K562 (cell line): ENCODE results near the gene IGDCC3. TPM values are rescaled to one million over a fixed set of nuclear protein-coding genes. Genes with fewer than 3 reads are reported as not detected.

Source experiments
- CREM ChIP-seq: IDR thresholded peaks from 2 replicates; pipeline ENCODE4 v1.6.1; 2014; ENCODE audit warnings: antibody characterized with exemption, low read depth
- FOXA1 ChIP-seq: fragments of 450-650 bp; IDR thresholded peaks from 2 replicates; pipeline ENCODE4 v1.6.1; 2016; ENCODE audit warnings: mild to moderate bottlenecking, borderline replicate concordance
- MED1 ChIP-seq: sonication (generic); formaldehyde crosslinking; IDR thresholded peaks from 2 replicates; pipeline ENCODE4 v1.8.1; 2023; ENCODE audit warnings: missing genetic modification reagents, borderline replicate concordance
- NCOR1 ChIP-seq: fragments of 450-650 bp; IDR thresholded peaks from 2 replicates; pipeline ENCODE4 v1.6.1; 2016; ENCODE audit warnings: mild to moderate bottlenecking, moderate library complexity
- PML ChIP-seq: IDR thresholded peaks from 2 replicates; pipeline ENCODE4 v1.6.1; 2012; ENCODE audit warnings: low read length, inconsistent platforms
- SNIP1 ChIP-seq: fragments of 450-650 bp; IDR thresholded peaks from 2 replicates; pipeline ENCODE4 v1.7.1; 2017; ENCODE audit warnings: low read depth, mild to moderate bottlenecking
- STAG1 ChIP-seq: sonication (generic); formaldehyde crosslinking; IDR thresholded peaks from 2 replicates; pipeline ENCODE4 v1.5.0; 2020; ENCODE audit warnings: missing genetic modification reagents, borderline replicate concordance
- TBP ChIP-seq: optimal IDR thresholded peaks from 2 replicates; pipeline ENCODE3; 2011; ENCODE audit warnings: low read depth, low read length, improper control_type of control experiment
- ZEB2 ChIP-seq: fragments of 450-650 bp; IDR thresholded peaks from 2 replicates; pipeline ENCODE4 v1.6.1; 2016
- ZNF212 ChIP-seq: fragments of 450-650 bp; formaldehyde crosslinking; IDR thresholded peaks from 2 replicates; pipeline ENCODE4 v1.4.0; 2020; ENCODE audit warnings: mild to moderate bottlenecking
- ZNF785 ChIP-seq: fragments of 250-450 bp; sonication (Bioruptor Pico); IDR thresholded peaks from 2 replicates; pipeline ENCODE4 v1.4.0; 2020; ENCODE audit warnings: mild to moderate bottlenecking
- polyA plus RNA-seq, 8 experiments: library from polyadenylated mRNA; depleted of rRNA in 4 of 8; stranded (reverse) in 5 of 8; unstranded in 3 of 8; fragments of >200 nt; fragmentation: Nextera tagmentation in 2 of 8; fragmentation: Illumina TruSeq in 1 of 8; extraction: Ambion mirVana in 2 of 8; extraction: Trizol in 1 of 8; gene quantifications; 2 replicates each; pipeline versions ENCODE4 v1.2.1 to v1.2.3, GENCODE V29; 2011 to 2014; ENCODE audit warnings: inconsistent platforms in 1 of 8, missing spikeins in 1 of 8
- total RNA-seq, 7 experiments: library from RNA; depleted of rRNA in 6 of 7; stranded (reverse); fragments of >200 nt in 6 of 7; fragmentation: Illumina TruSeq in 2 of 7; extraction: Trizol in 2 of 7; gene quantifications; 2 replicates each; pipeline versions ENCODE4 v1.2.1 to v1.2.3, GENCODE V29; 2011 to 2021; ENCODE audit warnings: low replicate concordance in 1 of 7
- TF ChIP-seq, protein P1 (sequence below): sonication (generic); formaldehyde crosslinking; IDR thresholded peaks from 2 replicates; pipeline ENCODE4 v1.8.0; 2023; ENCODE audit warnings: missing genetic modification reagents, mild to moderate bottlenecking, borderline replicate concordance
- TF ChIP-seq, protein P2 (sequence below), 2 experiments: fragments of 450-650 bp; conservative IDR thresholded peaks; 2 replicates each; pipeline ENCODE4 v1.6.1; 2017; ENCODE audit warnings: mild to moderate bottlenecking in 2 of 2, moderate library complexity in 2 of 2
- TF ChIP-seq, protein P3 (sequence below), 2 experiments: fragments of 150-350 bp in 1 of 2; IDR thresholded peaks; 2 replicates each; pipeline ENCODE4 v1.6.1; 2012 to 2016; ENCODE audit warnings: low read depth in 2 of 2, low read length in 2 of 2, mild to moderate bottlenecking in 1 of 2, moderate library complexity in 1 of 2

IGDCC3 gene
- total and polyA plus RNA-seq, 9 of the 15 experiments (the other 6 are each of a cell fraction or from before 2014, with no cell fraction given), result not detected

DNA sequence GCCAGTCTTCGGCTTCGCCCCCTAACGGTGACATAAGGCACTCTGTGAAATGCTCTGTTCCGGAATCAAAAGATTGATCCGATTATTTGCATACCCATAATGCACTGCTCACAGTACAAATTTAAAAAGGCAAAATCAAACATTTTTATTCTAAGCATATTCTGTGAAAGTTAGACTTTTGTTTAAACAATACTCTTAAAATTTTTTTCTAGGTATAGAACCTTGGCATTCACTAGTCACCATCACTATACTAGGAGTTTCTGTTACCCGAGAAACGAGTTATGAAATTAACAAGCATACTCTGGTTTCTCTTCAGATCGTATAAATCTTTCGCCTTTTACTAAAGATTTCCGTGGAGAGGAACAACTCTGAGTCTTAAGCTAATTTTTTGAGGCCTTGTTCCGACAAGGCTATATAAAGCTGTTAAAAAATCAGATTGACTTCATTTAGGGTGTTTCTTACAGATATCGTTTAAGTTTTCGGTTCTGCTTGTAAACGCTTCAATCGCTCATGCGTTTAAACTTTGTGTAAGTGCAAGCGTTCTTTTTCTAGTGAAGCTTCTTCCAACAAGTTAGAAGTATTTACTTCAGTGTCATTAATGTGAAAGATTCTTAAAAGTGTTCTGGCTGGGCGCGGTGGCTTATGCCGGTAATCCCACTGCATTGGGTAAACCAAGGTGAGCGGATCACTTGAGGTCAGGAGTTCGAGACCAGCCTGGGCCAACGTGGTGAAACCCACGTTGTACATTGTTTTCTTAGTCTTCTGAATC, 73.2 kb downstream of the IGDCC3 start, which contains the start of gene RNU5B-1 (continued):
- TF ChIP-seq FOXA1 (no peak), STAG1 (CRISPR knock-in tag) (no peak), PML (peak; percentile 100), SNIP1 (peak; percentile 78), ZNF212 (CRISPR knock-in tag) (no peak; the same call in none of the 2 replicates), ZNF785 (CRISPR knock-in tag) (no peak), TBP (no peak), MED1 (CRISPR knock-in tag) (peak; percentile 91; the same call in 1 of the 2 replicates), ZEB2 (peak; percentile 67; the same call in 1 of the 2 replicates), CREM (no peak; the same call in none of the 2 replicates), NCOR1 (peak; percentile 97)
- TF ChIP-seq, protein P1, sequence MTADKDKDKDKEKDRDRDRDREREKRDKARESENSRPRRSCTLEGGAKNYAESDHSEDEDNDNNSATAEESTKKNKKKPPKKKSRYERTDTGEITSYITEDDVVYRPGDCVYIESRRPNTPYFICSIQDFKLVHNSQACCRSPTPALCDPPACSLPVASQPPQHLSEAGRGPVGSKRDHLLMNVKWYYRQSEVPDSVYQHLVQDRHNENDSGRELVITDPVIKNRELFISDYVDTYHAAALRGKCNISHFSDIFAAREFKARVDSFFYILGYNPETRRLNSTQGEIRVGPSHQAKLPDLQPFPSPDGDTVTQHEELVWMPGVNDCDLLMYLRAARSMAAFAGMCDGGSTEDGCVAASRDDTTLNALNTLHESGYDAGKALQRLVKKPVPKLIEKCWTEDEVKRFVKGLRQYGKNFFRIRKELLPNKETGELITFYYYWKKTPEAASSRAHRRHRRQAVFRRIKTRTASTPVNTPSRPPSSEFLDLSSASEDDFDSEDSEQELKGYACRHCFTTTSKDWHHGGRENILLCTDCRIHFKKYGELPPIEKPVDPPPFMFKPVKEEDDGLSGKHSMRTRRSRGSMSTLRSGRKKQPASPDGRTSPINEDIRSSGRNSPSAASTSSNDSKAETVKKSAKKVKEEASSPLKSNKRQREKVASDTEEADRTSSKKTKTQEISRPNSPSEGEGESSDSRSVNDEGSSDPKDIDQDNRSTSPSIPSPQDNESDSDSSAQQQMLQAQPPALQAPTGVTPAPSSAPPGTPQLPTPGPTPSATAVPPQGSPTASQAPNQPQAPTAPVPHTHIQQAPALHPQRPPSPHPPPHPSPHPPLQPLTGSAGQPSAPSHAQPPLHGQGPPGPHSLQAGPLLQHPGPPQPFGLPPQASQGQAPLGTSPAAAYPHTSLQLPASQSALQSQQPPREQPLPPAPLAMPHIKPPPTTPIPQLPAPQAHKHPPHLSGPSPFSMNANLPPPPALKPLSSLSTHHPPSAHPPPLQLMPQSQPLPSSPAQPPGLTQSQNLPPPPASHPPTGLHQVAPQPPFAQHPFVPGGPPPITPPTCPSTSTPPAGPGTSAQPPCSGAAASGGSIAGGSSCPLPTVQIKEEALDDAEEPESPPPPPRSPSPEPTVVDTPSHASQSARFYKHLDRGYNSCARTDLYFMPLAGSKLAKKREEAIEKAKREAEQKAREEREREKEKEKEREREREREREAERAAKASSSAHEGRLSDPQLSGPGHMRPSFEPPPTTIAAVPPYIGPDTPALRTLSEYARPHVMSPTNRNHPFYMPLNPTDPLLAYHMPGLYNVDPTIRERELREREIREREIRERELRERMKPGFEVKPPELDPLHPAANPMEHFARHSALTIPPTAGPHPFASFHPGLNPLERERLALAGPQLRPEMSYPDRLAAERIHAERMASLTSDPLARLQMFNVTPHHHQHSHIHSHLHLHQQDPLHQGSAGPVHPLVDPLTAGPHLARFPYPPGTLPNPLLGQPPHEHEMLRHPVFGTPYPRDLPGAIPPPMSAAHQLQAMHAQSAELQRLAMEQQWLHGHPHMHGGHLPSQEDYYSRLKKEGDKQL (CRISPR knock-in tag), result peak; percentile 68; the same call in 1 of the 2 replicates
- TF ChIP-seq, protein P2, sequence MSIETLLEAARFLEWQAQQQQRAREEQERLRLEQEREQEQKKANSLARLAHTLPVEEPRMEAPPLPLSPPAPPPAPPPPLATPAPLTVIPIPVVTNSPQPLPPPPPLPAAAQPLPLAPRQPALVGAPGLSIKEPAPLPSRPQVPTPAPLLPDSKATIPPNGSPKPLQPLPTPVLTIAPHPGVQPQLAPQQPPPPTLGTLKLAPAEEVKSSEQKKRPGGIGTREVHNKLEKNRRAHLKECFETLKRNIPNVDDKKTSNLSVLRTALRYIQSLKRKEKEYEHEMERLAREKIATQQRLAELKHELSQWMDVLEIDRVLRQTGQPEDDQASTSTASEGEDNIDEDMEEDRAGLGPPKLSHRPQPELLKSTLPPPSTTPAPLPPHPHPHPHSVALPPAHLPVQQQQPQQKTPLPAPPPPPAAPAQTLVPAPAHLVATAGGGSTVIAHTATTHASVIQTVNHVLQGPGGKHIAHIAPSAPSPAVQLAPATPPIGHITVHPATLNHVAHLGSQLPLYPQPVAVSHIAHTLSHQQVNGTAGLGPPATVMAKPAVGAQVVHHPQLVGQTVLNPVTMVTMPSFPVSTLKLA (conservative IDR thresholded peaks at IDR 0.05), result peak; percentile 59 to 62; a peak in 3 of 4 replicates
- TF ChIP-seq, protein P3, sequence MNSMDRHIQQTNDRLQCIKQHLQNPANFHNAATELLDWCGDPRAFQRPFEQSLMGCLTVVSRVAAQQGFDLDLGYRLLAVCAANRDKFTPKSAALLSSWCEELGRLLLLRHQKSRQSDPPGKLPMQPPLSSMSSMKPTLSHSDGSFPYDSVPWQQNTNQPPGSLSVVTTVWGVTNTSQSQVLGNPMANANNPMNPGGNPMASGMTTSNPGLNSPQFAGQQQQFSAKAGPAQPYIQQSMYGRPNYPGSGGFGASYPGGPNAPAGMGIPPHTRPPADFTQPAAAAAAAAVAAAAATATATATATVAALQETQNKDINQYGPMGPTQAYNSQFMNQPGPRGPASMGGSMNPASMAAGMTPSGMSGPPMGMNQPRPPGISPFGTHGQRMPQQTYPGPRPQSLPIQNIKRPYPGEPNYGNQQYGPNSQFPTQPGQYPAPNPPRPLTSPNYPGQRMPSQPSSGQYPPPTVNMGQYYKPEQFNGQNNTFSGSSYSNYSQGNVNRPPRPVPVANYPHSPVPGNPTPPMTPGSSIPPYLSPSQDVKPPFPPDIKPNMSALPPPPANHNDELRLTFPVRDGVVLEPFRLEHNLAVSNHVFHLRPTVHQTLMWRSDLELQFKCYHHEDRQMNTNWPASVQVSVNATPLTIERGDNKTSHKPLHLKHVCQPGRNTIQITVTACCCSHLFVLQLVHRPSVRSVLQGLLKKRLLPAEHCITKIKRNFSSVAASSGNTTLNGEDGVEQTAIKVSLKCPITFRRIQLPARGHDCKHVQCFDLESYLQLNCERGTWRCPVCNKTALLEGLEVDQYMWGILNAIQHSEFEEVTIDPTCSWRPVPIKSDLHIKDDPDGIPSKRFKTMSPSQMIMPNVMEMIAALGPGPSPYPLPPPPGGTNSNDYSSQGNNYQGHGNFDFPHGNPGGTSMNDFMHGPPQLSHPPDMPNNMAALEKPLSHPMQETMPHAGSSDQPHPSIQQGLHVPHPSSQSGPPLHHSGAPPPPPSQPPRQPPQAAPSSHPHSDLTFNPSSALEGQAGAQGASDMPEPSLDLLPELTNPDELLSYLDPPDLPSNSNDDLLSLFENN (IDR thresholded peaks at IDR 0.05; ENCODE audit: low read depth in 2 of 2, low read length in 2 of 2), result peak in 1 of 2 experiments; percentile 100; a peak in 2 of 4 replicates
